SH-SY5Y (cell line): ENCODE results near the gene PSORS1C1.

ENCODE experiments used
- GATA2 ChIP-seq: IDR thresholded peaks from 2 replicates; pipeline ENCODE4 v1.6.1; 2011; ENCODE audit warnings: mild to moderate bottlenecking, low read depth, low read length
- GATA3 ChIP-seq: IDR thresholded peaks from 2 replicates; pipeline ENCODE4 v1.6.1; 2011; ENCODE audit warnings: low read depth, mild to moderate bottlenecking, low read length, moderate library complexity

DNA sequence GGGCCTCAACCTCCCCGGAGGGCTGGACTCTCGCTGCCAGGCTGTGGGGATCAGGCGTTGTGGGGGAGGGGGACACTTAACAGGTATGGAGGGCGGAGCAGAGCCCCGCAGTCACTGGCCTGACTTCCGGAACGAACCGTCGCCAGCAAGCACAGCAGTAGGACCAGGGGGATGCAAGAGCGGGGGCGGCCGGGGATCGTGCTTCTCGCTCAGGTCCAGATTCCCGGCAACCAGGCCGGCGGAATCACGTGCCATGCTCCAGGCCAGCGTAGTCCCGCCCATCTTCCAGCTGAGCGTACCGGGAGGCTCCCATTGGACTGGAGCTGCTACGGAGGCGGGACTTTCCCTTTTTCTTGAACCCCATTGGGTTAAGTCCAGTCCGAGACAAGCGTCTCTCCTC, 65.9 kb downstream of the PSORS1C1 start:
- TF ChIP-seq GATA2: no peak
- no peak for TF ChIP-seq GATA3
